Measurements from ENCODE around the gene TAF11L5. TPM values are rescaled to one million over a fixed set of nuclear protein-coding genes. Genes with fewer than 3 reads are reported as not detected.

The TAF11L5 gene
- total RNA-seq, 1 donor from 2014 or later, result not detected

Other genes starting within 250 kb of the TAF11L5 start
- not detected for gene TAF11L2, start 27.0 kb upstream of the TAF11L5 start, total RNA-seq
- gene TAF11L3, start 6.9 kb upstream of the TAF11L5 start, total RNA-seq, result not detected
- gene TAF11L4, start 3.4 kb upstream of the TAF11L5 start, total RNA-seq, result not detected
- not detected for gene TAF11L6, start 3.4 kb downstream of the TAF11L5 start, total RNA-seq
- not detected for gene TAF11L7, start 60.5 kb downstream of the TAF11L5 start, total RNA-seq
- not detected for gene TAF11L8, start 65.7 kb downstream of the TAF11L5 start, total RNA-seq
- gene TAF11L9, start 69.2 kb downstream of the TAF11L5 start, total RNA-seq, result not detected
- not detected for gene TAF11L10, start 72.6 kb downstream of the TAF11L5 start, total RNA-seq
- gene TAF11L11, start 78.9 kb downstream of the TAF11L5 start, total RNA-seq, result not detected
- gene TAF11L12, start 85.2 kb downstream of the TAF11L5 start, total RNA-seq, result not detected
- not detected for gene TAF11L13, start 106.9 kb downstream of the TAF11L5 start, total RNA-seq
- not detected for gene TAF11L14, start 109.2 kb downstream of the TAF11L5 start, total RNA-seq